ENCODE data around the gene ITCH.
"Not testable (repeated sequence)": the region's sequence is repeated elsewhere in the genome, so short reads cannot be mapped to it uniquely, and the experiment has no call there.

ITCH gene

DNA sequence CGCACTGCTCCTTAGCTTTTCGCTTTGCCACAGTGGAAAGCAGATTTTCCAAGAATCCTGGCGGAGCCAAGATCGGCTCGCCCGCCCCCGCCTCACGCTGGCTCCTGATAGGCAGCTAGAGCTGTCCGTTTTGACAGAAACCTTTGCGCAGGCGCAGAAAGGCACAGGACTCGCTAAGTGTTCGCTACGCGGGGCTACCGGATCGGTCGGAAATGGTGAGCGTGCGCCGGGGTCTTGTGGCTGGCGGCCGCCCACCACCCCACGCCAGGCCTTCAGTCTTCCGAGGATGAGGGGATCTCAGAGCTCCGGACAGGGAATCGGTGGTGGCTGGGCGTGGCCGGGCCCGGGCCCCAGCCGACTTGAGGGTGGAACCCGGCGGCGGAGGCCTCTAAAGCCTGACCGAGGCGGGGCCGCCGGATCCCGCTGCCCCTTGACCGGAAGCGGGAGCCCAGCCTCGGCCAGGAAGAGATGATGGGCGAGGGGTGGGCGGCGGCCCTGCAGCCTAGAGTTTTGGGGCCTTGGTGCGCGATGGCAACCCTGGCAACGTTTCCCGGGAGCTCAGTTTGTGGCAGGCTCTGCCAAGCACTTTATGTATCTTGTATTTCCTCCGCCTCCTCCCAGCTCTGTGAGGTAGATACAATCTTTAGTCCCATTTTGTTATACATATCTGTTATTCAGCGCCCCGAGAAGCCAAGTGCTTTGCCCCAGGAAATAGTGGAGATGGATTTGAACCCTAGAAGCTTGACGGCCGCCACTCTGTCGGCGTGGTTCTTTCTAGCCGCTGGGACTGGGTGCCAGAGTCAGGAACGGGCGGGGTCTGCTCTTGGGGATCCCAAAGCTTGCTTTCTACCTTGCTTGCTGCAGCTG lies 153.4 kb downstream of the ITCH start, which contains the start of gene DYNLRB1:
DYNLRB1 (plus strand) TSS at position 176 of the 867 bp plus-strand sequence; CDS start at position 213, 37 bp downstream.
- Histone ChIP-seq H3K36me3 (ENCODE audit: control insufficient read depth in 4 of 4, insufficient read depth in 4 of 4, low read length in 3 of 4) (peaks cover 0 to 10% (median 5%) of the 10 kb centered on the region in 4 experiments), H3K27ac (ENCODE audit: insufficient read depth in 1 of 2, low read depth in 1 of 2, low read length in 2 of 2, poor library complexity in 1 of 2, severe bottlenecking in 2 of 2) (peak within 1 kb of the TSS; percentile 80 to 90), H3K9me3 (ENCODE audit: control extremely low read depth in 1 of 5, control insufficient read depth in 4 of 5, insufficient read depth in 2 of 5, low read depth in 1 of 5, low read length in 4 of 5) (no peaks in the 10 kb centered on the region), H3K4me1 (ENCODE audit: control extremely low read depth in 1 of 4, control insufficient read depth in 4 of 4, insufficient read depth in 4 of 4, low read length in 3 of 4) (peaks cover 5 to 26% (median 16%) of the 10 kb centered on the region in 4 experiments), H3K27me3 (replicated peaks in 2 of 5; ENCODE audit: control insufficient read depth in 4 of 5, insufficient read depth in 5 of 5, low read length in 4 of 5) (no peaks in the 10 kb centered on the region), H3K4me3 (ENCODE audit: control insufficient read depth in 1 of 7, extremely low read depth in 1 of 7, insufficient read depth in 4 of 7, low read depth in 2 of 7, low read length in 6 of 7) (peak within 1 kb of the TSS; percentile 75 to 100 (median 95))
- under 1% methylated on average over 55 of the region's 59 CpGs for WGBS (ENCODE audit: insufficient coverage)
- POLR2A ChIA-PET = interaction anchor here (0.5 to 0.8 kb wide), 3 partner anchors 42 to 434 kb away, joined by 3 to 5 read pairs (median 3); no protein-coding TSS in a partner anchor
- DNase-seq = peak; percentile 93 to 96 (median 94)
- CTCF ChIA-PET = interaction anchor here (0.7 to 4.0 kb wide), 10 partner anchors 15 to 333 kb away, joined by 3 to 31 read pairs (median 4); partner anchors contain the start of gene ITCH

DNA sequence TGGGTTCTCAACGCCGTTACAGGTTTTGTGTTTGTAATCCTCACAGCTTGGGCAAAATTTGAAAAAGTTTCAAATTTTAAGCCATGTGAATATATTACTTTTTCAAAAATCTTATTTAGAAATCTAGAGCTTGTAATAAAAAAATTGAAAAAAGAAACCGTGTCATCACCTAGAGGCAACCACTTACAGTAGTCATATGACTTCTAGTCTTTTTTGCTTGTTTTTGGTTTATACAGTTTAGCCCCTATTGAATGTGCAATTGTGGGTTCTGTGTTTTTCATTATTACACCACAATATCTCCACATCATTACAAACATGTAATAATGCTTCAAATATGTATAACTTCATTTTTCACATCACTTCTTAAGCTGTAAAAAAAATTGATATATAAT lies 154.0 kb downstream of the ITCH start:
- Histone ChIP-seq H3K27ac (ENCODE audit: insufficient read depth in 1 of 2, low read depth in 1 of 2, low read length in 2 of 2, poor library complexity in 1 of 2, severe bottlenecking in 2 of 2) (peak overlapping the region; percentile 80 to 90), H3K4me3 (ENCODE audit: control insufficient read depth in 1 of 7, extremely low read depth in 1 of 7, insufficient read depth in 4 of 7, low read depth in 2 of 7, low read length in 6 of 7) (peak overlapping the region; percentile 75 to 100 (median 95)), H3K9me3 (ENCODE audit: control extremely low read depth in 1 of 5, control insufficient read depth in 4 of 5, insufficient read depth in 2 of 5, low read depth in 1 of 5, low read length in 4 of 5) (no peaks in the 10 kb centered on the region), H3K4me1 (ENCODE audit: control extremely low read depth in 1 of 4, control insufficient read depth in 4 of 4, insufficient read depth in 4 of 4, low read length in 3 of 4) (peaks cover 5 to 26% (median 16%) of the 10 kb centered on the region in 4 experiments), H3K27me3 (replicated peaks in 2 of 5; ENCODE audit: control insufficient read depth in 4 of 5, insufficient read depth in 5 of 5, low read length in 4 of 5) (no peaks in the 10 kb centered on the region), H3K36me3 (ENCODE audit: control insufficient read depth in 4 of 4, insufficient read depth in 4 of 4, low read length in 3 of 4) (peaks cover 0 to 16% (median 7%) of the 10 kb centered on the region in 4 experiments)
- no CpG with 5 or more reads among the region's 3 CpGs for WGBS (ENCODE audit: insufficient coverage)
- ChIA-PET POLR2A (interaction anchor here (0.5 to 0.8 kb wide), 3 partner anchors 41 to 433 kb away, joined by 3 to 5 read pairs (median 3); no protein-coding TSS in a partner anchor), CTCF (interaction anchor here (0.6 to 4.0 kb wide), 10 partner anchors 14 to 333 kb away, joined by 3 to 31 read pairs (median 4); no protein-coding TSS in a partner anchor)
- DNase-seq = peak in 2 of 3 donors; percentile 51 to 64

DNA sequence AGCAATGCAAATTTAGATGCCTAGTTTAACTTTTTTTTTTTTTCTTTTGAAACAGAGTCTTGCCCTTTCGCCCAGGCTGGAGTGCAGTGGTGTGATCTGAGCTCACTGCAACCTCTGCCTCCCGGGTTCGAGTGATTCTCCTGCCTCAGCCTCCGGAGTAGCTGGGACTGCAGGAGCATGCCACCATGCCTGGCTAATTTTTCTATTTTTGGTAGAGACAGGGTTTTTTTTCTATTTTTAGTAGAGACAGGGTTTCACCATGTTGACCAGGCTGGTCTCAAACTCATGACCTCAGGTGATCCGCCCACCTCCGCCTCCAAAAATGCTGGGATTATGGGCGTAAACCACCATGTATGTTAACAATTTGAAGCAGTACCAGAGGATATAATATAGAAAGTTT lies 155.8 kb downstream of the ITCH start:
- CTCF ChIA-PET = not testable (repeated sequence)

GRCh38 chr20:34519841-34520240 lies 156.8 kb downstream of the ITCH start:
- H3K27me3 ChIP-seq (replicated peaks in 2 of 5; ENCODE audit: control insufficient read depth in 4 of 5, insufficient read depth in 5 of 5, low read length in 4 of 5); H3K9me3 ChIP-seq (ENCODE audit: control extremely low read depth in 1 of 5, control insufficient read depth in 4 of 5, insufficient read depth in 2 of 5, low read depth in 1 of 5, low read length in 4 of 5); H3K27ac ChIP-seq (ENCODE audit: insufficient read depth in 1 of 2, low read depth in 1 of 2, low read length in 2 of 2, poor library complexity in 1 of 2, severe bottlenecking in 2 of 2); POLR2A ChIA-PET; DNase-seq; H3K4me3 ChIP-seq (ENCODE audit: control insufficient read depth in 1 of 7, extremely low read depth in 1 of 7, insufficient read depth in 4 of 7, low read depth in 2 of 7, low read length in 6 of 7): not testable (repeated sequence)
- CTCF ChIA-PET = interaction anchor here (1.0 to 5.6 kb wide), 2 partner anchors 206 to 223 kb away, joined by 3 to 68 read pairs; no protein-coding TSS in a partner anchor
- peaks cover 0 to 24% (median 14%) of the 10 kb centered on the region in 4 experiments for H3K36me3 ChIP-seq (ENCODE audit: control insufficient read depth in 4 of 4, insufficient read depth in 4 of 4, low read length in 3 of 4)
- 97% methylated on average over 5 of the region's 10 CpGs for WGBS (ENCODE audit: insufficient coverage)
- H3K4me1 ChIP-seq (ENCODE audit: control extremely low read depth in 1 of 4, control insufficient read depth in 4 of 4, insufficient read depth in 4 of 4, low read length in 3 of 4) = peaks cover 3 to 26% (median 16%) of the 10 kb centered on the region in 4 experiments

More for the DNA sequence above, 155.8 kb downstream of the ITCH start:
- 96% methylated on average over 5 of the region's 7 CpGs for WGBS (ENCODE audit: insufficient coverage)
- H3K4me3 ChIP-seq (ENCODE audit: control insufficient read depth in 1 of 7, extremely low read depth in 1 of 7, insufficient read depth in 4 of 7, low read depth in 2 of 7, low read length in 6 of 7); H3K27ac ChIP-seq (ENCODE audit: insufficient read depth in 1 of 2, low read depth in 1 of 2, low read length in 2 of 2, poor library complexity in 1 of 2, severe bottlenecking in 2 of 2); H3K27me3 ChIP-seq (replicated peaks in 2 of 5; ENCODE audit: control insufficient read depth in 4 of 5, insufficient read depth in 5 of 5, low read length in 4 of 5); DNase-seq; POLR2A ChIA-PET; H3K9me3 ChIP-seq (ENCODE audit: control extremely low read depth in 1 of 5, control insufficient read depth in 4 of 5, insufficient read depth in 2 of 5, low read depth in 1 of 5, low read length in 4 of 5): not testable (repeated sequence)
- H3K36me3 ChIP-seq (ENCODE audit: control insufficient read depth in 4 of 4, insufficient read depth in 4 of 4, low read length in 3 of 4) = peaks cover 0 to 19% (median 9%) of the 10 kb centered on the region in 4 experiments
- H3K4me1 ChIP-seq (ENCODE audit: control extremely low read depth in 1 of 4, control insufficient read depth in 4 of 4, insufficient read depth in 4 of 4, low read length in 3 of 4) = peaks cover 5 to 32% (median 20%) of the 10 kb centered on the region in 4 experiments

GRCh38 chr20:34522969-34523871 lies 160.1 kb downstream of the ITCH start:
- 62% methylated on average over 15 of the region's 17 CpGs for WGBS (ENCODE audit: insufficient coverage)
- peaks cover 0 to 53% (median 40%) of the 10 kb centered on the region in 4 experiments for H3K36me3 ChIP-seq (ENCODE audit: control insufficient read depth in 4 of 4, insufficient read depth in 4 of 4, low read length in 3 of 4)
- POLR2A ChIA-PET = interaction anchor here (0.7 kb wide), 2 partner anchors 21 to 211 kb away, joined by 3 read pairs; no protein-coding TSS in a partner anchor
- H3K27me3 ChIP-seq (replicated peaks in 2 of 5; ENCODE audit: control insufficient read depth in 4 of 5, insufficient read depth in 5 of 5, low read length in 4 of 5) = no peaks in the 10 kb centered on the region
- peaks cover 0 to 6% (median 3%) of the 10 kb centered on the region in 4 experiments for H3K4me1 ChIP-seq (ENCODE audit: control extremely low read depth in 1 of 4, control insufficient read depth in 4 of 4, insufficient read depth in 4 of 4, low read length in 3 of 4)
- peak overlapping the region in 1 of 7 experiments; percentile 42 for H3K4me3 ChIP-seq (ENCODE audit: control insufficient read depth in 1 of 7, extremely low read depth in 1 of 7, insufficient read depth in 4 of 7, low read depth in 2 of 7, low read length in 6 of 7)
- CTCF ChIA-PET = interaction anchor here (0.6 to 5.6 kb wide), 25 partner anchors 9 to 356 kb away, joined by 3 to 68 read pairs (median 3); partner anchors contain the start of genes AHCY and TP53INP2
- DNase-seq = peak; percentile 58 to 79 (median 76)
- H3K27ac ChIP-seq (ENCODE audit: insufficient read depth in 1 of 2, low read depth in 1 of 2, low read length in 2 of 2, poor library complexity in 1 of 2, severe bottlenecking in 2 of 2) = no peak overlapping the region
- no peaks in the 10 kb centered on the region for H3K9me3 ChIP-seq (ENCODE audit: control extremely low read depth in 1 of 5, control insufficient read depth in 4 of 5, insufficient read depth in 2 of 5, low read depth in 1 of 5, low read length in 4 of 5)

- WGBS (ENCODE audit: insufficient coverage) = 96% methylated on average over 11 of the region's 11 CpGs
- CTCF ChIA-PET = interaction anchor here (1.8 to 5.6 kb wide), 2 partner anchors 211 to 341 kb away, joined by 3 to 68 read pairs; no protein-coding TSS in a partner anchor
- peaks cover 0 to 64% (median 46%) of the 10 kb centered on the region in 4 experiments for H3K36me3 ChIP-seq (ENCODE audit: control insufficient read depth in 4 of 4, insufficient read depth in 4 of 4, low read length in 3 of 4)
- H3K4me3 ChIP-seq (ENCODE audit: control insufficient read depth in 1 of 7, extremely low read depth in 1 of 7, insufficient read depth in 4 of 7, low read depth in 2 of 7, low read length in 6 of 7) = no peak overlapping the region
- no peak for DNase-seq
- POLR2A ChIA-PET = no interaction called here
- H3K27me3 ChIP-seq (replicated peaks in 2 of 5; ENCODE audit: control insufficient read depth in 4 of 5, insufficient read depth in 5 of 5, low read length in 4 of 5) = no peaks in the 10 kb centered on the region
- no peaks in the 10 kb centered on the region for H3K9me3 ChIP-seq (ENCODE audit: control extremely low read depth in 1 of 5, control insufficient read depth in 4 of 5, insufficient read depth in 2 of 5, low read depth in 1 of 5, low read length in 4 of 5)
- H3K4me1 ChIP-seq (ENCODE audit: control extremely low read depth in 1 of 4, control insufficient read depth in 4 of 4, insufficient read depth in 4 of 4, low read length in 3 of 4) = peaks cover 0 to 6% (median 3%) of the 10 kb centered on the region in 4 experiments
- no peak overlapping the region for H3K27ac ChIP-seq (ENCODE audit: insufficient read depth in 1 of 2, low read depth in 1 of 2, low read length in 2 of 2, poor library complexity in 1 of 2, severe bottlenecking in 2 of 2)
Measured at GRCh38 chr20:34524426-34524825, 161.4 kb downstream of the ITCH start.

Data from common myeloid progenitor, CD34-positive (primary cell).